Colonic mucosa (tissue), 4 donors: Measurements from ENCODE around the gene DARS2. TPM values are rescaled to one million over a fixed set of nuclear protein-coding genes. Genes with fewer than 3 reads are reported as not detected.
A peak's percentile ranks its signal among the peaks of the same experiment; 100 is the strongest.

Experiments
- DNase-seq: peaks from one replicate; pipeline ENCODE4 v3.0.0-alpha.2; 2020
- H3K27ac ChIP-seq: fragments of 200-600 bp; one replicate; pipeline ENCODE4 v1.8.0; 2021
- H3K27me3 ChIP-seq: fragments of 200-600 bp; one replicate; pipeline ENCODE4 v1.8.0; 2021
- H3K36me3 ChIP-seq: fragments of 200-600 bp; one replicate; pipeline ENCODE4 v1.8.0; 2021
- H3K4me1 ChIP-seq: fragments of 200-600 bp; one replicate; pipeline ENCODE4 v1.8.0; 2021; ENCODE audit warnings: mild to moderate bottlenecking
- H3K4me3 ChIP-seq: fragments of 200-600 bp; one replicate; pipeline ENCODE4 v1.8.0; 2021
- H3K9ac ChIP-seq, 2 donors: one replicate each; pipeline ENCODE4 v1.7.0; 2013; ENCODE audit warnings: control low read depth in 2 of 2, low read depth in 2 of 2, low read length in 2 of 2
- H3K9me3 ChIP-seq: fragments of 200-600 bp; one replicate; pipeline ENCODE4 v1.8.0; 2021
- CTCF ChIP-seq: fragments of 200-600 bp; IDR thresholded peaks from one replicate; pipeline ENCODE4 v1.8.0; 2022; ENCODE audit warnings: antibody characterized with exemption, mild to moderate bottlenecking
- intact Hi-C: fragments of 100-400 bp; cut with DNase I; formaldehyde crosslinking; loops from one replicate; pipeline ENCODE4 v1.14.1; 2022
- total RNA-seq, 2 donors: library from RNA; stranded (reverse); fragmentation: NEBNext Ultra II Directional in 1 of 2; extraction: Animal tissue kit (Norgen Biotek cat#: 25700) in 1 of 2; gene quantifications; one replicate each; pipeline ENCODE4 v1.2.1, GENCODE V29; 2021
- donor health status: healthy.
- donor health status: DM: no; HTN: no; CAD: no.
- donor health status: DM: no; HTN: no; CAD: no.

Gene DARS2
- total RNA-seq, 2 donors from 2014 or later, result 24.8 to 51.9 TPM

- Histone ChIP-seq H3K4me1 (peaks cover 3% of the 10 kb centered on the region), H3K9me3 (no peaks in the 10 kb centered on the region), H3K27ac (peak overlapping the region; percentile 86), H3K9ac (peak overlapping the region; percentile 70 to 94), H3K27me3 (no peaks in the 10 kb centered on the region), H3K36me3 (no peaks in the 10 kb centered on the region), H3K4me3 (peak overlapping the region; percentile 72)
- no peak for DNase-seq
- no peak for TF ChIP-seq CTCF
- intact Hi-C loops, result loop anchor here (5.0 kb wide), 1 partner anchor 392 kb away; no protein-coding TSS in a partner anchor
Observed at GRCh38 chr1:173823781-173824314, 625 bp upstream of the DARS2 start.

DNA sequence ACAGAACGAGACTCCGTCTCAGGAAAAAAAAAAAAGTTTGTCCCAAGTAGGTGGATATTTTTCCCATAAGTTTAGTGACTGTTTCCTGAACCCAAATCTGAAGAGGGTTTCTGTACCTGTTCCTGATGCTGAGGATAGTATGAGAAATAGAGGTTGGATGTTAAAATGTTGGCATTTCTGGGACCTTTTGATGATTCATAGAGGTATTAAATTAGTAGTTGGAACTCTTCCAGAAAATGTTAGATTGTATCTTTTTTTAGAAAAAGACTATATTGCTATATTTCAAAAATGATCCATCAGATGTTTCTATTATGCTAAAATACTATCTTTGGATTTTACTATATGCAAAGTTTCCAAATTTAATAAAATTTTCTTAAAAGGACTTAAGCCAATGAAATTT, 3.1 kb downstream of the DARS2 start:
- Histone ChIP-seq H3K4me3 (no peak overlapping the region), H3K4me1 (peaks cover 3% of the 10 kb centered on the region), H3K9me3 (no peaks in the 10 kb centered on the region), H3K27ac (no peak overlapping the region), H3K36me3 (no peaks in the 10 kb centered on the region), H3K27me3 (no peaks in the 10 kb centered on the region), H3K9ac (no peak overlapping the region)
- intact Hi-C loops, result no loop called here
- TF ChIP-seq CTCF, result no peak
- no peak for DNase-seq

GRCh38 chr1:173832748-173833147, 8.3 kb downstream of the DARS2 start:
- no peak for TF ChIP-seq CTCF
- intact Hi-C loops, result no loop called here
- Histone ChIP-seq H3K27ac (no peak overlapping the region), H3K4me1 (no peaks in the 10 kb centered on the region), H3K4me3 (no peak overlapping the region), H3K9me3 (no peaks in the 10 kb centered on the region), H3K36me3 (no peaks in the 10 kb centered on the region), H3K27me3 (no peaks in the 10 kb centered on the region), H3K9ac (no peak overlapping the region)
- no peak for DNase-seq

DNA sequence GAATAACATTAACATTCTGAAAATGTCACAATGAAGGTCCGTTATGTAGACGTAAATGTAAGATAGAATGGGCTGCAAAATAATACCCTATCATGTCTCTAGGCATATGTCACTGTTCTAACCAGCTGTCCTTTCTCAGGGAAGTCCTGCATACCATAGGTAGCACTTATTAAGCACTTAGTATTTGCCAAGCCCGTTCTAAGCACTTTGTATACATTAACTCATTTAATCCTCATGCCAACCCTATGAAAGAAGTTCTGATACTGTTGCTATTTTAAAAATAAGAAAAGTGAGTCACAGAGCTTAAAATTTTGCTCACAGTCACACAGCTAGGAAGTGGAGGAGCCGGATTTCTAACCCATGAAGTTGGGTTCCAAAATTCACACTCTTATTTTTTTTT, 27.6 kb downstream of the DARS2 start:
- H3K9ac ChIP-seq, result no peak overlapping the region
- no peaks in the 10 kb centered on the region for H3K4me1 ChIP-seq
- H3K27ac ChIP-seq, result no peak overlapping the region
- no peak overlapping the region for H3K4me3 ChIP-seq
- peaks cover 7% of the 10 kb centered on the region for H3K36me3 ChIP-seq
- no peak for TF ChIP-seq CTCF
- DNase-seq, result no peak
- H3K9me3 ChIP-seq, result no peaks in the 10 kb centered on the region
- intact Hi-C loops, result no loop called here
- no peaks in the 10 kb centered on the region for H3K27me3 ChIP-seq

GRCh38 chr1:173853074-173853473, 28.6 kb downstream of the DARS2 start:
- Histone ChIP-seq H3K9ac (no peak overlapping the region), H3K36me3 (peaks cover 7% of the 10 kb centered on the region), H3K4me3 (no peak overlapping the region), H3K9me3 (no peaks in the 10 kb centered on the region), H3K27me3 (no peaks in the 10 kb centered on the region), H3K27ac (no peak overlapping the region), H3K4me1 (no peaks in the 10 kb centered on the region)
- DNase-seq, result no peak
- intact Hi-C loops, result no loop called here
- no peak for TF ChIP-seq CTCF
